Measurements from ENCODE around the gene PTDSS2. TPM values are rescaled to one million over a fixed set of nuclear protein-coding genes. Genes with fewer than 3 reads are reported as not detected.

The PTDSS2 gene
- total and polyA plus RNA-seq, 8 donors, result 11.6 to 264 (median 25.1) TPM

DNA sequence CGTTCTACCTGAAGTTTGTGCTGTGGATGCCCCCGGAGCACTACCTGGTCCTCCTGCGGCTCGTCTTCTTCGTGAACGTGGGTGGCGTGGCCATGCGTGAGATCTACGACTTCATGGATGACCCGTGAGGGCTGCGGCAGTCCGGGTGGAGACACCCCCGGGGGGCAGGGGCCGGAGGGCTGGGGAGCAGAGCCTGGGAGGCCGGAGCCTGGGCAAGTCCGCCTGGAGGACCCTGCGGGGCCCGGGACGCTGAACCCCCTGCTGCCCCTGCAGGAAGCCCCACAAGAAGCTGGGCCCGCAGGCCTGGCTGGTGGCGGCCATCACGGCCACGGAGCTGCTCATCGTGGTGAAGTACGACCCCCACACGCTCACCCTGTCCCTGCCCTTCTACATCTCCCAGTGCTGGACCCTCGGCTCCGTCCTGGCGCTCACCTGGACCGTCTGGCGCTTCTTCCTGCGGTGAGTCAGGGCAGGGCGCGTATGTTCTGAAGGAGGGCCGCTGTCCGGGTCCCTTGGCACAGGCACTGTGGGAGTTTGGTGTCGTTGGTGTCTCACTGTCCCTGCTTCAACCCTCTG is 39.6 kb downstream of the PTDSS2 start:
- Histone ChIP-seq H3K9me3 (no peaks in the 10 kb centered on the region), H3K36me3 (peaks cover 13 to 74% (median 61%) of the 10 kb centered on the region in 4 donors), H3K4me1 (no peaks in the 10 kb centered on the region), H3K4me3 (no peak overlapping the region), H3K27ac (no peak overlapping the region), H3K27me3 (no peaks in the 10 kb centered on the region)
- no peak for TF ChIP-seq EP300 (IDR thresholded peaks at IDR 0.05)
- TF ChIP-seq, protein P1, sequence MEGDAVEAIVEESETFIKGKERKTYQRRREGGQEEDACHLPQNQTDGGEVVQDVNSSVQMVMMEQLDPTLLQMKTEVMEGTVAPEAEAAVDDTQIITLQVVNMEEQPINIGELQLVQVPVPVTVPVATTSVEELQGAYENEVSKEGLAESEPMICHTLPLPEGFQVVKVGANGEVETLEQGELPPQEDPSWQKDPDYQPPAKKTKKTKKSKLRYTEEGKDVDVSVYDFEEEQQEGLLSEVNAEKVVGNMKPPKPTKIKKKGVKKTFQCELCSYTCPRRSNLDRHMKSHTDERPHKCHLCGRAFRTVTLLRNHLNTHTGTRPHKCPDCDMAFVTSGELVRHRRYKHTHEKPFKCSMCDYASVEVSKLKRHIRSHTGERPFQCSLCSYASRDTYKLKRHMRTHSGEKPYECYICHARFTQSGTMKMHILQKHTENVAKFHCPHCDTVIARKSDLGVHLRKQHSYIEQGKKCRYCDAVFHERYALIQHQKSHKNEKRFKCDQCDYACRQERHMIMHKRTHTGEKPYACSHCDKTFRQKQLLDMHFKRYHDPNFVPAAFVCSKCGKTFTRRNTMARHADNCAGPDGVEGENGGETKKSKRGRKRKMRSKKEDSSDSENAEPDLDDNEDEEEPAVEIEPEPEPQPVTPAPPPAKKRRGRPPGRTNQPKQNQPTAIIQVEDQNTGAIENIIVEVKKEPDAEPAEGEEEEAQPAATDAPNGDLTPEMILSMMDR (IDR thresholded peaks at IDR 0.05), result no peak
- TF ChIP-seq POLR2A (IDR thresholded peaks at IDR 0.05), result no peak
- WGBS, 5 donors, result 94 to 96% (median 94%) methylated on average over 10 to 37 of the region's 37 CpGs
- no peak for DNase-seq
- intact Hi-C loops (cut with DNase I; ENCODE audit: low total_unique reads), result no loop called here

DNA sequence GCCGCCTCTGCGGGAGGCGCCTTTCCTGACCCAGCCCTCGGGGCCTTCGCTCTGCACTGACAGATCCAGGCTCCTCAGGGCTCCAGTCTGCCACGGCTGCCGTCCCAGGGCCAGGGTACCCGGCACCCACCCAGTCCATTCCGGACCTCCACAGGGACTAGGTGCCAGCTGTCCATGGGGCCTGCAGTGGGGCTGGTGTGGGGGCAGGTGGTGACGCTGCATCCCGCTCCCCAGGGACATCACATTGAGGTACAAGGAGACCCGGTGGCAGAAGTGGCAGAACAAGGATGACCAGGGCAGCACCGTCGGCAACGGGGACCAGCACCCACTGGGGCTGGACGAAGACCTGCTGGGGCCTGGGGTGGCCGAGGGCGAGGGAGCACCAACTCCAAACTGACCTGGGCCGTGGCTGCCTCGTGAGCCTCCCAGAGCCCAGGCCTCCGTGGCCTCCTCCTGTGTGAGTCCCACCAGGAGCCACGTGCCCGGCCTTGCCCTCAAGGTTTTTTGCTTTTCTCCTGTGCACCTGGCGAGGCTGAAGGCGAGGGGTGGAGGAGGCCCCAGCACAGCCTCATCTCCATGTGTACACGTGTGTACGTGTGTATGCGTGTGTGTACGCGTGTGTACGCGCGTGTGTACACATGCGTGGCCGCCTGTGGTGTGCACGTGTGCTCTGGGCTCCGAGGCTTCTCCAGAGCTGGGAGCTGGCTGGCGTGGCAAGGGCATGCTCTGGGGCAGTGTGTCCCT is 40.3 kb downstream of the PTDSS2 start:
- no peaks in the 10 kb centered on the region for H3K27me3 ChIP-seq
- intact Hi-C loops (cut with DNase I; ENCODE audit: low total_unique reads), result no loop called here
- peaks cover 19 to 81% (median 67%) of the 10 kb centered on the region in 4 donors for H3K36me3 ChIP-seq
- WGBS, 5 donors, result 91 to 97% (median 95%) methylated on average over 32 to 38 of the region's 38 CpGs
- TF ChIP-seq POLR2AphosphoS5 (IDR thresholded peaks at IDR 0.05) (no peak), POLR2A (IDR thresholded peaks at IDR 0.05) (no peak), EP300 (IDR thresholded peaks at IDR 0.05) (no peak)
- TF ChIP-seq, protein P1 (IDR thresholded peaks at IDR 0.05), result no peak
- no peak overlapping the region for H3K27ac ChIP-seq
- H3K4me1 ChIP-seq, result no peaks in the 10 kb centered on the region
- H3K4me3 ChIP-seq, result no peak overlapping the region
- DNase-seq, result no peak
- H3K9me3 ChIP-seq, result no peaks in the 10 kb centered on the region

DNA sequence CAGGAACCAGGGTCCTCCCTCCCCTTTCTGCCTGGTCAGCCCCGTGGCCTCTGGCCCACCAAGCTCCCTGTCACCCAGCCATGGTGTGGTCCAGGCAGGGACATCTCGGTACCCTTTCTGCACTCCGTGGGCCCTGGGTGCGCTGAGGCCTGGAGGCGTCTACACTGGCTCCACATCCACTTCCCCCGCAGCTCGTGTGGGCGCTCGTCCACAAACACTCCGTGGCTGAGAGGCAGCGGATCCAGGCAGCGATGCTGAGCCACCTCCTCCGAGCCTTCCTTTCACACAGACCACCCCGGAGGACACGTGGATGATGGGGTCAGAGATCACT is 40.8 kb downstream of the PTDSS2 start:
- Histone ChIP-seq H3K4me3 (no peak overlapping the region), H3K9me3 (no peaks in the 10 kb centered on the region), H3K27ac (no peak overlapping the region), H3K27me3 (no peaks in the 10 kb centered on the region), H3K4me1 (no peaks in the 10 kb centered on the region), H3K36me3 (peaks cover 24 to 86% (median 73%) of the 10 kb centered on the region in 4 donors)
- intact Hi-C loops (cut with DNase I; ENCODE audit: low total_unique reads), result no loop called here
- TF ChIP-seq POLR2AphosphoS5 (IDR thresholded peaks at IDR 0.05) (no peak), POLR2A (IDR thresholded peaks at IDR 0.05) (no peak), EP300 (IDR thresholded peaks at IDR 0.05) (no peak)
- TF ChIP-seq, protein P1 (IDR thresholded peaks at IDR 0.05), result no peak
- WGBS, 5 donors, result 89 to 96% (median 93%) methylated on average over 11 to 15 of the region's 15 CpGs
- DNase-seq, result no peak

DNA sequence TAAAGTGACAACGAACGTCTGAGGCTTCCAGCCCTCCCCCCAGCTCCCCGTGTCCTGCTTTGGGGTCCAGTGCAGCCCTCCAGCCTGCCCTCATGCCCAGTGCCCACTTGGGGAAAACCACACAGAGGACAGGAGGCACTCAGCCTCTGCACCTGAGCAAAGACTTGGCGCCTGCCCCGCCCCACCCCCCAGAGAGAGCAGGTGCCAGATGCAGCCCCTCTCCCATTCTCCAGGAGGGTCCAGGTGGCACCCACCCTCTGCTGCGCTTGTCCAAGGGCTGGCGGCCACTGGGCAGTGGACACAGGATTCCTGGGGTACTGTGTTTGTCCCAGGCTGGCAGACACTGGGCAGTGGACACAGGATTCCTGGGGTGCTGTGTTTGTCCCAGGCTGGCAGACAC is 41.3 kb downstream of the PTDSS2 start:
- Histone ChIP-seq H3K27me3 (no peaks in the 10 kb centered on the region), H3K9me3 (no peaks in the 10 kb centered on the region), H3K27ac (no peak overlapping the region), H3K4me1 (no peaks in the 10 kb centered on the region), H3K4me3 (no peak overlapping the region), H3K36me3 (peaks cover 29 to 91% (median 77%) of the 10 kb centered on the region in 4 donors)
- intact Hi-C loops (cut with DNase I; ENCODE audit: low total_unique reads), result no loop called here
- 84 to 90% (median 88%) methylated on average over 6 to 7 of the region's 7 CpGs for WGBS, 5 donors
- TF ChIP-seq EP300 (IDR thresholded peaks at IDR 0.05) (no peak), POLR2A (IDR thresholded peaks at IDR 0.05) (no peak), POLR2AphosphoS5 (IDR thresholded peaks at IDR 0.05) (no peak)
- TF ChIP-seq, protein P1 (IDR thresholded peaks at IDR 0.05), result no peak
- DNase-seq, result no peak

All from stomach (tissue), 9 donors.